ENCODE results near the gene RASGRF2.

- TF ChIP-seq CTCF (IDR thresholded peaks at IDR 0.05 in 4 of 5, conservative IDR thresholded peaks at IDR 0.05 in 1 of 5), result no peak
- TF ChIP-seq POLR2A (IDR thresholded peaks at IDR 0.05), result no peak
Observed at GRCh38 chr5:81019748-81020147, 59.6 kb downstream of the RASGRF2 start.
